ENCODE data around the gene BECN2.

Gene BECN2

DNA sequence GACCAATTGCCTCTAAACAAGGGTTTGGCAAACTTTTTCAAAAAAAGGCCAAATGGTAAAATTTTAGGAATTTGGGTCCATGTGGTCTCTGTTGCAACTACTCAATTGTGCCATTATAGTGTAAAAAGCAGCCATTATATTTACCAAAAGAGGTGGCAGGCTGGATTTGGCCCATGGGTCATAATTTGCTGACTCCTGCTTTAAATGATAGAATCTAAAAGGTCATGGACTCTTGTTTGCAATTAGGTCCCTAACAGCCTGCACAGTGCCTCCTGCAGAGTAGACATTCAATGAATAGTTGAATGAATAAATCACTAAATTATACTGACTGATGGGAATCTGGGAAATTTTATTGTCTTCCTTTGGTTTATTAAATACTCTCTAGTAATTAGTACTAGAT lies 6.2 kb downstream of the BECN2 start:
- no peak overlapping the region for H3K27ac ChIP-seq (ENCODE audit: low read depth, low read length, poor library complexity, severe bottlenecking)
- H3K9ac ChIP-seq (ENCODE audit: low read length) = no peak overlapping the region
- no peak overlapping the region for H3K4me2 ChIP-seq (ENCODE audit: low read length)
- no peak overlapping the region for H3K4me3 ChIP-seq (ENCODE audit: low read depth, low read length, poor library complexity, severe bottlenecking)
- H4K20me1 ChIP-seq (ENCODE audit: insufficient read depth, low read length) = no peaks in the 10 kb centered on the region
- H3K79me2 ChIP-seq (ENCODE audit: insufficient read depth, low read length) = no peaks in the 10 kb centered on the region
- no peaks in the 10 kb centered on the region for H3K36me3 ChIP-seq (ENCODE audit: insufficient read depth, low read length)
- H3K9me2 ChIP-seq (ENCODE audit: low read depth, low read length) = no peaks in the 10 kb centered on the region
- H3K27me3 ChIP-seq (ENCODE audit: insufficient read depth, low read length) = no peaks in the 10 kb centered on the region
- no peak overlapping the region for H2AFZ ChIP-seq (ENCODE audit: low read length)
- no peaks in the 10 kb centered on the region for H3F3A ChIP-seq (ENCODE audit: insufficient read depth, low read length)
- H3K9me3 ChIP-seq (ENCODE audit: low read length) = no peaks in the 10 kb centered on the region
- no peak for TF ChIP-seq EZH2 (IDR thresholded peaks at IDR 0.05; ENCODE audit: borderline replicate concordance, low read length)
- TF ChIP-seq, protein P1, sequence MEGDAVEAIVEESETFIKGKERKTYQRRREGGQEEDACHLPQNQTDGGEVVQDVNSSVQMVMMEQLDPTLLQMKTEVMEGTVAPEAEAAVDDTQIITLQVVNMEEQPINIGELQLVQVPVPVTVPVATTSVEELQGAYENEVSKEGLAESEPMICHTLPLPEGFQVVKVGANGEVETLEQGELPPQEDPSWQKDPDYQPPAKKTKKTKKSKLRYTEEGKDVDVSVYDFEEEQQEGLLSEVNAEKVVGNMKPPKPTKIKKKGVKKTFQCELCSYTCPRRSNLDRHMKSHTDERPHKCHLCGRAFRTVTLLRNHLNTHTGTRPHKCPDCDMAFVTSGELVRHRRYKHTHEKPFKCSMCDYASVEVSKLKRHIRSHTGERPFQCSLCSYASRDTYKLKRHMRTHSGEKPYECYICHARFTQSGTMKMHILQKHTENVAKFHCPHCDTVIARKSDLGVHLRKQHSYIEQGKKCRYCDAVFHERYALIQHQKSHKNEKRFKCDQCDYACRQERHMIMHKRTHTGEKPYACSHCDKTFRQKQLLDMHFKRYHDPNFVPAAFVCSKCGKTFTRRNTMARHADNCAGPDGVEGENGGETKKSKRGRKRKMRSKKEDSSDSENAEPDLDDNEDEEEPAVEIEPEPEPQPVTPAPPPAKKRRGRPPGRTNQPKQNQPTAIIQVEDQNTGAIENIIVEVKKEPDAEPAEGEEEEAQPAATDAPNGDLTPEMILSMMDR (IDR thresholded peaks at IDR 0.05; ENCODE audit: low read length) = no peak
- H3K4me1 ChIP-seq (ENCODE audit: insufficient read depth, low read length, severe bottlenecking) = no peaks in the 10 kb centered on the region

DNA sequence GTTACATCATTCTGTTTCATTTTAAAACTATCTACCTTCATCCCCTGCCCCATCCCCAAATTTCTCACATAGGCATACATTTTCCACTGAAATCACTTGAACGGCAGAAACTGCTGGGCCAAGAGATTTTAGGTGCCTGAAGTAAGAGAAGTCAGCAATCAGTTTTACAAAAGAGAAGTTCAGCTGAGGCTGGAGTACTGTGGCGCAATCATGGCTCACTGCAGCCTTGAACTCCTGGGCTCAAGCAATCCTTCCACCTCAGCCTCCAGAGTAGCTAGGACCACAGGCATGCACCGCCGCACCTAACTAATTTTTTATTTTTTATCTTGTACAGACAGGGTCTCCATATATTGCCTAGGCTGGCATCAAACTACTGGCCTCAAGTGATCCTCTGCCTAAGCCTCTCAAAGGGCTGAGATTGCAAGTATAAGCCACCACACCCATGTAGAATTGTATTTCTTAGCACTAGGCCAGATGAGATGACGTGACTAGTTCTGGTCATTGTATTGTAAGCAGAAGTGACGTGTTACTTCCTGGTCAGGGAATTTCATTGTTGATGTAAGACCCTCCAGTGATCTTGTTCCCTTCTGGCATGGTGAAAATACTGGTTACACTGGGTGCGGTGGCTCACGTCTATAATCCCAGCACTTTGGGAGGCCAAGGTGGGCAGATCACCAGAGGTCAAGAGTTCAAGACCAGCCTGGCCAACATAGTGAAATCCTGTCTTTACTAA lies 7.1 kb downstream of the BECN2 start:
- Histone ChIP-seq H3K4me3 (ENCODE audit: low read depth, low read length, poor library complexity, severe bottlenecking) (no peak overlapping the region), H3K27ac (ENCODE audit: low read depth, low read length, poor library complexity, severe bottlenecking) (no peak overlapping the region), H3K9me2 (ENCODE audit: low read depth, low read length) (no peaks in the 10 kb centered on the region), H3K36me3 (ENCODE audit: insufficient read depth, low read length) (no peaks in the 10 kb centered on the region), H4K20me1 (ENCODE audit: insufficient read depth, low read length) (no peaks in the 10 kb centered on the region), H3K27me3 (ENCODE audit: insufficient read depth, low read length) (no peaks in the 10 kb centered on the region), H3K9me3 (ENCODE audit: low read length) (no peaks in the 10 kb centered on the region), H3K4me2 (ENCODE audit: low read length) (no peak overlapping the region), H3K79me2 (ENCODE audit: insufficient read depth, low read length) (no peaks in the 10 kb centered on the region), H2AFZ (ENCODE audit: low read length) (no peak overlapping the region), H3K4me1 (ENCODE audit: insufficient read depth, low read length, severe bottlenecking) (no peaks in the 10 kb centered on the region), H3K9ac (ENCODE audit: low read length) (no peak overlapping the region), H3F3A (ENCODE audit: insufficient read depth, low read length) (no peaks in the 10 kb centered on the region)
- TF ChIP-seq, protein P1 (IDR thresholded peaks at IDR 0.05; ENCODE audit: low read length) = no peak
- TF ChIP-seq EZH2 (IDR thresholded peaks at IDR 0.05; ENCODE audit: borderline replicate concordance, low read length) = no peak

DNA sequence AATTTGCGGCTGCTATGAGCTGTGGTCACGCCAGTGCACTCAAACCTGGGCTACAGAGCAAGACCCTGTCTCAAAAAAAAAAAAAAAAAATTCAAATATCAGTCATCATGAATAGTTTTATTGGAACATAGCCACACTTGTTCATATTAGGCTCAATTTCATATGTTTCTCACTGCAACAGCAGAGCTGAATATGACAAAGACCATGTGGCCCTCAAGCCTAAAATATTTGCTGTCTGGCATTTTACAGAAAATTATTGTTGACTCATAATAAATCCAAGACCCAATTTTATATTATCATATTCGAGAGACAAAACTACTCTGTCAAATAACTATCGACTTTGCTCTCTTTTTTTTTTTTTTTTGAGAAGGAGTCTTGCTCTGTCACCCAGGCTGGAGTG lies 11.0 kb downstream of the BECN2 start:
- H3K4me1 ChIP-seq (ENCODE audit: insufficient read depth, low read length, severe bottlenecking) = no peaks in the 10 kb centered on the region
- H3K4me2 ChIP-seq (ENCODE audit: low read length) = no peak overlapping the region
- H3F3A ChIP-seq (ENCODE audit: insufficient read depth, low read length) = no peaks in the 10 kb centered on the region
- no peaks in the 10 kb centered on the region for H3K27me3 ChIP-seq (ENCODE audit: insufficient read depth, low read length)
- H3K79me2 ChIP-seq (ENCODE audit: insufficient read depth, low read length) = no peaks in the 10 kb centered on the region
- TF ChIP-seq EZH2 (IDR thresholded peaks at IDR 0.05; ENCODE audit: borderline replicate concordance, low read length) = no peak
- TF ChIP-seq, protein P1 (IDR thresholded peaks at IDR 0.05; ENCODE audit: low read length) = no peak
- H3K36me3 ChIP-seq (ENCODE audit: insufficient read depth, low read length) = no peaks in the 10 kb centered on the region
- no peak overlapping the region for H3K9ac ChIP-seq (ENCODE audit: low read length)
- H3K9me3 ChIP-seq (ENCODE audit: low read length) = no peaks in the 10 kb centered on the region
- H3K4me3 ChIP-seq (ENCODE audit: low read depth, low read length, poor library complexity, severe bottlenecking) = no peak overlapping the region
- no peak overlapping the region for H2AFZ ChIP-seq (ENCODE audit: low read length)
- no peak overlapping the region for H3K27ac ChIP-seq (ENCODE audit: low read depth, low read length, poor library complexity, severe bottlenecking)
- no peaks in the 10 kb centered on the region for H4K20me1 ChIP-seq (ENCODE audit: insufficient read depth, low read length)
- no peaks in the 10 kb centered on the region for H3K9me2 ChIP-seq (ENCODE audit: low read depth, low read length)
